HUES64 (cell line): ENCODE measurements around the gene SLCO2B1.

Source experiments
- H3K27ac ChIP-seq: 2 replicates; pipeline ENCODE4 v1.7.0; 2013; ENCODE audit warnings: low read depth, low read length, inconsistent platforms
- H3K27me3 ChIP-seq: 2 replicates; pipeline ENCODE4 v1.6.1; 2013; ENCODE audit warnings: mild to moderate bottlenecking, low read length; ENCODE audit not compliant: insufficient read depth
- H3K36me3 ChIP-seq: 2 replicates; pipeline ENCODE4 v1.6.1; 2013; ENCODE audit warnings: mild to moderate bottlenecking, low read length; ENCODE audit not compliant: insufficient read depth
- H3K4me1 ChIP-seq: 2 replicates; pipeline ENCODE4 v1.6.1; 2013; ENCODE audit warnings: mild to moderate bottlenecking, low read length, moderate library complexity; ENCODE audit not compliant: insufficient read depth
- H3K4me3 ChIP-seq: 2 replicates; pipeline ENCODE4 v1.5.1; 2013; ENCODE audit warnings: mild to moderate bottlenecking, low read length, moderate library complexity
- H3K9ac ChIP-seq: 2 replicates; pipeline ENCODE4 v1.6.1; 2013; ENCODE audit warnings: mild to moderate bottlenecking, low read depth, low read length
- H3K9me3 ChIP-seq: 2 replicates; pipeline ENCODE4 v1.6.1; 2013; ENCODE audit warnings: low read depth, low read length; ENCODE audit not compliant: insufficient read depth
- WGBS: fragments of 150-250, 120-280 bp; methylation state at CpG from one replicate; pipeline ENCODE4 v1.1.7; 2013; ENCODE audit warnings: missing lambda C conversion rate; 5-methylcytosine and 5-hydroxymethylcytosine counted together

The SLCO2B1 gene

DNA sequence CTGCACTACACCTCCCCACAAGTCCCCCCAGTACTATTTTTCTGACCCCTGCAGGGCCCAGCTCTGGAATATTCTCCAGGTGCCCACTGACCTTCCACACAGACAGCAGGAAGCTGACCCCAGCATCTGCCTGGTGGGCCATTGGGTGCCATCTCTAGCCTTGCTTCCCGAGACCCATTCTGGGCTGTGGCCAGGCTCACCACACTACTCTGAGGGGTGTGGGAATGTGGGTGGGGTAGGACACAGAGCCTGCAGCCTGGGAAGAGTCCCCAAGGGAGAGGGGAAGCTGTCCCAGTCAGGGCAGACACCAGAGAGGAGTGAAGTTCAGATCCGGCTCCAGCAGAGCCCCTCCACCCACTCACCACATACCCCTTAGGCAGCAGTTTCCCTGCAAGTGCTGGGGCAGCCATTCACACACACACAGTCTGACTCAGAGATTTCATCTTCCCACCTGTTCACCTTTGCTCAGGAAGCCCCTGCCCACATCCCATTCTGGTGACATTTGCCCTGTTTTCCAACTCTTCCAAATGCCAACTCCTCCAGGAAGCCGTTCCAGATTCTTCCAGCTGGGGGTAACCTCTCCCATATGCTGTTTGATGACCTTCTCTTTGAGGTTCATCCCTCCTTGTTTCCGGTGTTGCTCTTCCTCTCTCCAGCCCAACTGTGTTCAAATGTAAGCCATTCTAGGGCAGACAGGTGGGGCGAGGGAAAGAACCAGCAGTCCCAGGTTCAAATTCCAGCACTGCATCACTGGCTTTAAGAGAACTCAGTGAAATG lies 1.9 kb downstream of the SLCO2B1 start:
- WGBS, result 88% methylated on average over 5 of the region's 5 CpGs
- Histone ChIP-seq H3K9me3 (no peaks in the 10 kb centered on the region), H3K4me1 (no peaks in the 10 kb centered on the region), H3K27me3 (peaks cover 5% of the 10 kb centered on the region; the same call in 1 of the 2 replicates), H3K9ac (no peak overlapping the region), H3K4me3 (no peak overlapping the region), H3K27ac (no peak overlapping the region), H3K36me3 (no peaks in the 10 kb centered on the region)

DNA sequence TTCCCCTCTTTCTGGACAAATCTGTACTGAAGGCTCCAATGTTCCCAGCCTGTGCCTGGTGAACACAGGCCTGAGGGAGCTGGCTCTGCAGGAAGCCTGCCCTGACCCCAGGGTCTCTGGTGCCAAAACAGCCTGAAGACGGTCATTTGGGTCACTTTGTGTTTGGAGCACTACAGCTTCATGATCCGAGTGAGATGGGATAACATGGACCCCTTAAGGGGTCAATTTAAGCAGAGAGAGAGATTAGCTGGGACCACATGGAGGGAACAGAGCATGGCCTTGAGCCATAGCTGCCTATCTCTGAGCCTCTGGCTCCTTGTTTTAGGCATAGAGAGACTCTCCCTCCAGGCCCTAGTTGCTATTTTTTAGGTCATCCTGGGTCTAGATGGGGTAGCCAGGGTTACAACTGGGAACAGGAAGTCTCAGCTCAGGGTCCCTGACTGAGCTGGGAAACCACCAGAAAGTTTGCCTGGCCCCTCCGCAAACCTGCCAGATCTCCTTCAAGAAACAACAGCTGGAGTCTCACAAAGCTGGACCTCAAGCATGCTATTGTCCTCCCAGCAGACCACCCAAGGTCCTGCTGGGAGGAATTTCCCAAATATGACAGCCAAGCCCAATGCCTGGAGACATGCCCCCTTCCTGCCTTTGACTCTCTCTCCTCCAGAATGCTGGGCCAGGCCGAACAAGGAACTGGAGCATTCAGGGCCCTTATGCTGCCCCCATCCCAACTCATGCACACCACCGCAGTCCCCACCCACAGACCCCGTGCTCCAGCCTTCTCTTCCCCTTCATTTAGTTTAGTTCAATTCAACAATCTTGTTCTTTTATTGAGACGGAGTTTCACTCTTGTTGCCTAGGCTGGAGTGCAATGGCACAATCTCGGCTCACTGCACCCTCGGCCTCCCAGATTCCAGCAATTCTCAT lies 4.0 kb downstream of the SLCO2B1 start:
- no peak overlapping the region for H3K4me3 ChIP-seq
- no peak overlapping the region for H3K9ac ChIP-seq
- no peak overlapping the region for H3K27ac ChIP-seq
- H3K36me3 ChIP-seq, result no peaks in the 10 kb centered on the region
- H3K27me3 ChIP-seq, result peaks cover 5% of the 10 kb centered on the region; the same call in 1 of the 2 replicates
- no peaks in the 10 kb centered on the region for H3K4me1 ChIP-seq
- WGBS, result 83% methylated on average over 9 of the region's 9 CpGs
- no peaks in the 10 kb centered on the region for H3K9me3 ChIP-seq

DNA sequence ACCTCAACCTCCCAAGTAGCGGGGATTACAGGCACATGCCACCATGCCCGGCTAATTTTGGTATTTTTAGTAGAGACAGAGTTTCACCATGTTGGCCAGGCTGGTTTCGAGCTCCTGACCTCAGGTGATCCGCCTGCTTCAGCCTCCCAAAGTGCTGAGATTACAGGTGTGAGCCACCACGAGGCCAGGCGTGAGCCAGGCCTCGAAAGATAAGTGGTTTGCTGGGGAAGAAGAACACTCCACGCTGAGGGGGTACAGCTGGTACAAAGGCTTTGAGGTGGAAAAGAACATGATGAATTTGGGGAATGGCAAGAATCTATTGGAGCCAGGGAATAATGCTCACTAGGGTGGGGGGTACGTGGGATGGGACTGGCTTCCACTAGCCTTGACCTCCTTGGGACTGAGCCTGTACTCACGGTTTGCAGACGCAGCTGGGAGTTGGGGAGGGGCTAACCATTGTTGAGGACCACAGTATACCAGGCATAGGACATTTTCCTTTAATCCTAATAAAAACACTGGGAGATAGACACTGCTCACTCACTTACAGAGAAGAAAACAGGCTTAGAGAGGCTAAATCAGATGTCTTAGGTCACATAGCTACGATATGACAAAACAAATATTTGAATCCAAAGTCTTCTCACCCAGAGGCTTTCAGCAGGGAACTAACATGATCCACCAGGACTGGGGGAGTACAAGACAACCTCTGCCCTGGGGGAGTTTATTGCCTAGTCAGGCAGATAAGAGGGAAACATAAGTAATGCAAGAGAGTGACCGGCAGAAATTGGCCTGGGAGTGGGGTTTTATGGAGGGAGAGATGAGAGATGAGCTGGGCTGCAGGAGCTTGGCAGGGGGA lies 4.9 kb downstream of the SLCO2B1 start:
- H3K9me3 ChIP-seq, result peaks cover 3% of the 10 kb centered on the region; the same call in 1 of the 2 replicates
- no peak overlapping the region for H3K9ac ChIP-seq
- H3K27ac ChIP-seq, result no peak overlapping the region
- no peak overlapping the region for H3K4me3 ChIP-seq
- H3K36me3 ChIP-seq, result no peaks in the 10 kb centered on the region
- no peaks in the 10 kb centered on the region for H3K4me1 ChIP-seq
- WGBS, result 88% methylated on average over 13 of the region's 13 CpGs
- H3K27me3 ChIP-seq, result peaks cover 5% of the 10 kb centered on the region; the same call in 1 of the 2 replicates

DNA sequence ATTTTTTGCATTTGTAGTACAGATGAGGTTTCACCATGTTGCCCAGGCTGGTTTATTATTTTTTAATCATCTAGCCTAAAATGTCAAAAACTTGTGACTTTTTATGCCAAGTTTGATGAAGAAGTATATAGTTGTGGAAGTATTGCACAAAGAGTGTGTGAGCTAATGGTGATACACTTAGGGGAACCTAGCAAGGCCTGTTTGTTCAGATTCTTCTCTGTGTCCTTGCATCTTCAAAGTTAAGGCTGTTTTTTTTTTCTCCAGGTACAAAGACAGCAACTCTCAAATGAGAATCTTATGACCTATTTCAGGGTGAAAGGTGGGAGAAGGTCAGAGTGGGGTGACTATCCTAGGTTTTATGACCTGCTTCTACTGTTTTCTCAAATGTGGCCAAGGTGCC lies 7.3 kb downstream of the SLCO2B1 start:
- Histone ChIP-seq H3K9ac (no peak overlapping the region), H3K9me3 (peaks cover 6% of the 10 kb centered on the region; the same call in 1 of the 2 replicates), H3K4me3 (no peak overlapping the region), H3K36me3 (no peaks in the 10 kb centered on the region), H3K27ac (no peak overlapping the region), H3K4me1 (no peaks in the 10 kb centered on the region), H3K27me3 (no peaks in the 10 kb centered on the region)

DNA sequence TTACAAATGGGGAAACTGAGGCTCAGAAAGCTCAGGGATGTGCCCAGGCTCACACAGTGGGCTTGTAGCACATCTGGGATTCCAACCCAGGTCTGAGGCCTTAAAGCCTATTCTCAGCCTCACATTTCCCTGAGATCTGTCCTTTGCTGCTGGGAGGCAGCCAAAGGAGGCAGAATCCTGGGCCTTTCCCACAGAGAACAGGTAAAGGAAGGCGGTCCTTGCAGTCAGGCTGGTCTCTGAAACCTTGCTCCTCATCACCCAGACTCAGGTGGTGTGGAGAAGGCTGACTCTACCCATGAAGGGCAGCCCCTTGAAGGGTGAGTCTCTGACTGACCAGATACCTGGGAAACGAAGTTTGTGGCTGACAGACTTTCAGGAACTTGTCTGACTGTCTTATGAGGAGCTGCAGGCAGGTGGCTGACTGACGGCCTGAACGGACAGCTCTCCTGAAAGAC lies 7.8 kb downstream of the SLCO2B1 start:
- WGBS, result 80% methylated on average over 4 of the region's 4 CpGs
- no peak overlapping the region for H3K27ac ChIP-seq

DNA sequence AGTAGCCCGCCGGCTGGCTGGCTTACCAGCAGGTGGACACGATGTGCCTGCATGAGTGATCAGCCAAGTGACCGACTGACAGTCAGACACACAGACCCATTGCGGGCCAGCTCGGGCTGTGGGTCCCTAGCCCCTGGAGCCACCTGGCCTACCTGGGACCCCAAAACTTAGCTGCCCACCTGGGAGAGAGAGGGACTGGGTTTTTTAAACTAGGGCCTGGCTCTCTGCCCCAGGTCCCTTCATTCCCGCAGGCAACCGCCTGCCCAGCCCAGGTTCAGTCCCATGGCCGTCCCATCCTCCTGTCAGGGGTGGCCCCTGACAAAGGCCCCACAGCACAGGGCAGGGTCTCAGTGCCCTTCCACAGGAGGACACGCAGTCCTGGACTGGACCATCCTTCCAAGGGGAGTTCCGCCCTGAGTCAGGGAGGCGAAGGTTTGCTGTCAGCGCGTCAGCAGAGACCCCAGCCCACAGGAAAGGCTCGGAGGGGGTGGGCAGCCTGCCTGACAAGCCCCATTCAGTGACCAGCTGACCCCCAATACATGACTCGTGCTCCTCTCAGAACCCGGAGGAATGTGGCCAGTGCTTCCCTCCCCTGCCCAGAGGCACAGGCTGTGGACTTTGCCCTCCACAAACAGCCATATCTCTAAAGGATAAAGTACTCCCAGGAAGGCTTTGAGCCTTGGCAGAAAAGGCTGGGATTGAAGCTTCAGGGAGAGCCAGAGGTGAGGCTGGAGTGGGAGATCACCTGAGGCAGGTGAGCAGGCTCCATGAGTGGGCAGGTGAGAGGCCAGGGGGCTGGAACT lies 8.4 kb downstream of the SLCO2B1 start:
- no peaks in the 10 kb centered on the region for H3K36me3 ChIP-seq
- no peaks in the 10 kb centered on the region for H3K4me1 ChIP-seq
- no peak overlapping the region for H3K4me3 ChIP-seq
- no peaks in the 10 kb centered on the region for H3K27me3 ChIP-seq
- no peak overlapping the region for H3K27ac ChIP-seq
- 87% methylated on average over 17 of the region's 17 CpGs for WGBS
- H3K9me3 ChIP-seq, result peaks cover 6% of the 10 kb centered on the region; the same call in 1 of the 2 replicates
- no peak overlapping the region for H3K9ac ChIP-seq

More for the DNA sequence above, 7.8 kb downstream of the SLCO2B1 start:
- Histone ChIP-seq H3K9ac (no peak overlapping the region), H3K27me3 (no peaks in the 10 kb centered on the region), H3K4me1 (no peaks in the 10 kb centered on the region), H3K36me3 (no peaks in the 10 kb centered on the region), H3K4me3 (no peak overlapping the region), H3K9me3 (peaks cover 6% of the 10 kb centered on the region; the same call in 1 of the 2 replicates)

DNA sequence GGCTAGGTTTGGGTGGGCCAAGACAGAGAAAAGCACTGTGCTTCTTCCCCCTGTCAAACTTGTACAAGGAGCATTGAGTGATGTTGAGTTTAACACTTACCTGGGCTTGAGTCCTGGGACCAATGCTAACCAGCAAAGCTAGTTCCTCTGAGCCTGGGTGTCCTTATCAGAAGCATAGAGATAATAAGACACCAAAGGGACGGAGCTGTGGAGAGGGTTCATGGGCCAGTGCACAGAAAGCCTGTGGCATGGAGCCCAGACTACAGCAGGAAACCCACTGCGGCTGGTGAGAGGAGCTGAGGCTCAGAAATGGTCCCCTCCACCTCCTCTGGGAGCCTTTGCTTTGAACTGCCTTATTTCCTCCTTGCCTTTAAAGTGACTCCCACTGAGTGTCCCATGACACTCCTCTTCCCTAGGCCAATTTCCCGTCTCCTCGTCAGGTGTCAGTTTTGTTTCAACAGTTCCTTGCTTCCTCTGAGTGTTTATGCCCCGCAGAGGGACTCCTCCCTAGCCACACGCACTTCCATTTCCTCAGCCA lies 9.4 kb downstream of the SLCO2B1 start:
- Histone ChIP-seq H3K27me3 (no peaks in the 10 kb centered on the region), H3K9ac (no peak overlapping the region), H3K4me3 (no peak overlapping the region), H3K9me3 (peaks cover 6% of the 10 kb centered on the region; the same call in 1 of the 2 replicates), H3K4me1 (no peaks in the 10 kb centered on the region), H3K36me3 (no peaks in the 10 kb centered on the region), H3K27ac (no peak overlapping the region)
- 79% methylated on average over 6 of the region's 6 CpGs for WGBS

DNA sequence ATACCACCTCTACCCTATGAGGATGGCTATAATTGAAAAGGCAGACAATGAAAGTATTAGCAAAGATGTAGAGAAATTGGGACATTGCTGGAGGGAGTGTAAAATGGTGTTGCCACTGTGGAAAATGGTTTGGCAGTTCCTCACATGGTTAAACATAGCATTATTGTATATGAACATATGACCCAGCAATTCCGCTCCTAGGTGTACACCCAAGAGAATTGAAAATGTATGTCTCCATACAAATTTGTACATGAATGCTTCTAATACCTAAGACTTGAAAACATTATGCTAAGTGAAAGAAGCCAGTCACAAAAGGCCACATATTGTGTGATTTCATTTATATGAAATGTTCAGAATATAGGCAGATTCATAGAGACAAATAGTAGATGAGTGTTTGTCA lies 10.0 kb downstream of the SLCO2B1 start:
- Histone ChIP-seq H3K4me3 (no peak overlapping the region), H3K9ac (no peak overlapping the region), H3K27me3 (no peaks in the 10 kb centered on the region), H3K36me3 (no peaks in the 10 kb centered on the region), H3K27ac (no peak overlapping the region), H3K4me1 (no peaks in the 10 kb centered on the region), H3K9me3 (peaks cover 6% of the 10 kb centered on the region; the same call in 1 of the 2 replicates)
- WGBS, result no CpG with 5 or more reads among the region's 1 CpG

DNA sequence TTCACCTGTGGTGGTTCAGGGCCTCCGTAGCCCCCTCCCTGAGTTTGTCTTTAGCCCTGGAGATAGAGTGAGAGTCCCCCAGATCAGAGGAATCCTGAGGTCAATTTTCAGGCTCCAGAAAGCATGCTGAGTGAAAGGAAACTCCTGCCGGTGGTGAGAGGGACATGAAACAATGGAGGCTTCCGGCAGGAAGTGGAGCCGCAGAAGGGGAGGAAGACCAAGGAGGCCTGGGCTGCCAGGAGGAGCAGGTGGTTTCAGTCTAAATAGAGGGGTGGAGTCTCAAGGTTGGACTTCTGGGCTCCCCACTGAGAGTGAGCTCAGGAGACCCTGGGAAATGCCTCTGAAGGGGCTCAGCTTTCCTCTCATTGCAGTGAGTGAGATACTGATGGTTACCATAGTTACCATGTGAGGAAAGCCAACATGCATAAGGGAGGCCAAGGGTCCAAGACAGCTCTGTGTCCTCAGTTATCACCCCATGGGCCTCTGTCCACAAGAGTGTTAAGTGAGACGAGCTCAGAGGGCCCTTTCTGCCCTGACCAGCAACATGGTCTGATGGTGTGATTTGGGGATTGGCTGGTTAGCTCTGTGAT lies 10.7 kb downstream of the SLCO2B1 start:
- no peak overlapping the region for H3K4me3 ChIP-seq
- WGBS, result 71% methylated on average over 5 of the region's 5 CpGs
- H3K9me3 ChIP-seq, result peaks cover 6% of the 10 kb centered on the region; the same call in 1 of the 2 replicates
- no peak overlapping the region for H3K27ac ChIP-seq
- no peaks in the 10 kb centered on the region for H3K4me1 ChIP-seq
- no peaks in the 10 kb centered on the region for H3K27me3 ChIP-seq
- no peak overlapping the region for H3K9ac ChIP-seq
- no peaks in the 10 kb centered on the region for H3K36me3 ChIP-seq
